GM12878 (cell line): ENCODE results near the gene BMPR1B. TPM values are rescaled to one million over a fixed set of nuclear protein-coding genes. Genes with fewer than 3 reads are reported as not detected.

Experiments used
- ATAC-seq: fragments of 200-7000 bp; cut with Tn5 transposase; 3 replicates; pipeline ENCODE4 v1.9.1; 2020; ENCODE audit warnings: mild to moderate bottlenecking, moderate library complexity
- BruUV-seq: library from RNA; stranded (reverse); fragments of 400-500 nt; replicated peaks from 2 replicates; lab custom pipeline; 2021; lab: Mats Ljungman, UMichigan
- CTCF ChIA-PET: fragments of 300-600 bp; sonication (Branson Sonifier 250); formaldehyde crosslinking; extraction: SDS; loops from one replicate; lab custom pipeline; 2021; ENCODE audit warnings: inconsistent platforms; lab: Yijun Ruan, JAX
- POLR2A ChIA-PET: fragments of 350-600 bp; formaldehyde crosslinking; extraction: SDS; loops from one replicate; lab custom pipeline; 2021; ENCODE audit warnings: inconsistent platforms; lab: Charles Lee
- RAD21 ChIA-PET: fragments of 300-600 bp; sonication (Branson Sonifier 250); formaldehyde crosslinking; loops from one replicate; lab custom pipeline; 2023; ENCODE audit warnings: antibody characterized with exemption; ENCODE audit not compliant: unreplicated experiment; lab: Charles Lee
- SMC1A ChIA-PET: fragments of 300-600 bp; sonication (Branson Sonifier 250); formaldehyde crosslinking; loops from one replicate; lab custom pipeline; 2023; ENCODE audit not compliant: unreplicated experiment, uncharacterized antibody; lab: Charles Lee
- DNase-seq: peaks from one replicate; pipeline ENCODE4 v3.0.0-alpha.2; 2011; ENCODE audit warnings: low read depth, low spot score
- FAIRE-seq: peaks from 3 replicates; lab custom pipeline; 2011; peaks lifted over from hg19 to GRCh38; lab: Jason Lieb, UNC
- H2AFZ ChIP-seq: 2 replicates; pipeline ENCODE4 v1.6.0; 2011; ENCODE audit warnings: low read depth, low read length, control low read depth; ENCODE audit not compliant: control insufficient read depth
- H3K27ac ChIP-seq: 2 replicates; pipeline ENCODE4 v1.5.1; 2011; ENCODE audit warnings: control low read depth; ENCODE audit not compliant: control insufficient read depth, insufficient read depth
- H3K27me3 ChIP-seq, 2 experiments: replicated peaks in 1 of 2; 2 replicates each; pipeline versions ENCODE4 v1.6.0 to v1.6.1; 2011; ENCODE audit warnings: low read length in 1 of 2; ENCODE audit not compliant: control insufficient read depth in 2 of 2, insufficient read depth in 2 of 2
- H3K36me3 ChIP-seq, 2 experiments: 2 replicates each; pipeline ENCODE4 v1.5.1; 2011; ENCODE audit warnings: low read length in 1 of 2; ENCODE audit not compliant: control insufficient read depth in 2 of 2, insufficient read depth in 2 of 2
- H3K4me1 ChIP-seq: 2 replicates; pipeline ENCODE4 v1.6.1; 2011; ENCODE audit warnings: mild to moderate bottlenecking, low read length, moderate library complexity, mixed read lengths; ENCODE audit not compliant: control insufficient read depth, insufficient read depth
- H3K4me2 ChIP-seq: 2 replicates; pipeline ENCODE4 v1.6.0; 2011; ENCODE audit warnings: control low read depth; ENCODE audit not compliant: control insufficient read depth, insufficient read depth
- H3K4me3 ChIP-seq: fragments of 200-600 bp; sonication (generic); 2 replicates; pipeline ENCODE4 v1.5.1; 2016
- H3K79me2 ChIP-seq: 2 replicates; pipeline ENCODE4 v1.6.0; 2011; ENCODE audit warnings: low read length; ENCODE audit not compliant: control insufficient read depth, insufficient read depth
- H3K9ac ChIP-seq: 2 replicates; pipeline ENCODE4 v1.8.0; 2011; ENCODE audit warnings: low read length, control low read depth, mixed read lengths; ENCODE audit not compliant: control insufficient read depth, insufficient read depth
- H3K9me3 ChIP-seq: replicated peaks from 3 replicates; pipeline ENCODE4 v1.5.1; 2011; ENCODE audit warnings: mild to moderate bottlenecking, low read length; ENCODE audit not compliant: control insufficient read depth, insufficient read depth
- H4K20me1 ChIP-seq: 2 replicates; pipeline ENCODE4 v1.6.0; 2011; ENCODE audit not compliant: control insufficient read depth, insufficient read depth
- CEBPB ChIP-seq, 2 experiments: fragments of 150-350 bp in 1 of 2; IDR thresholded peaks; 2 replicates each; pipeline ENCODE4 v1.6.1; 2012 to 2014; ENCODE audit warnings: low read depth in 2 of 2, low read length in 2 of 2, borderline replicate concordance in 1 of 2, inconsistent platforms in 1 of 2
- EED ChIP-seq: sonication (generic); IDR thresholded peaks from 2 replicates; pipeline ENCODE4 v1.6.1; 2016; ENCODE audit warnings: antibody characterized with exemption, low read depth
- ETV6 ChIP-seq, 2 experiments: fragments of 450-650 bp in 1 of 2; IDR thresholded peaks in 1 of 2; conservative IDR thresholded peaks in 1 of 2; 2 replicates each; pipeline ENCODE4 v1.6.1; 2014; ENCODE audit warnings: antibody characterized with exemption in 1 of 2, borderline replicate concordance in 1 of 2, low read depth in 1 of 2, mild to moderate bottlenecking in 1 of 2, moderate library complexity in 1 of 2
- IRF4 ChIP-seq: IDR thresholded peaks from 2 replicates; pipeline ENCODE4 v1.6.1; 2011; ENCODE audit warnings: low read depth, low read length
- LARP7 ChIP-seq: fragments of 450-650 bp; IDR thresholded peaks from 2 replicates; pipeline ENCODE4 v1.6.1; 2017; ENCODE audit warnings: mild to moderate bottlenecking
- MAX ChIP-seq: IDR thresholded peaks from 2 replicates; pipeline ENCODE4 v1.6.1; 2012; ENCODE audit warnings: low read depth, low read length, improper control_type of control experiment
- MEF2B ChIP-seq: fragments of 450-650 bp; IDR thresholded peaks from 2 replicates; pipeline ENCODE4 v1.6.1; 2018; ENCODE audit warnings: mild to moderate bottlenecking, moderate library complexity; ENCODE audit not compliant: partially characterized antibody, poor library complexity, severe bottlenecking
- NFYB ChIP-seq: IDR thresholded peaks from 2 replicates; pipeline ENCODE4 v1.6.1; 2011; ENCODE audit warnings: low read depth, mild to moderate bottlenecking, low read length, improper control_type of control experiment, moderate library complexity; ENCODE audit not compliant: insufficient read depth
- STAT3 ChIP-seq: IDR thresholded peaks from 2 replicates; pipeline ENCODE4 v1.6.1; 2011; ENCODE audit warnings: low read depth, low read length, improper control_type of control experiment
- ZNF384 ChIP-seq: IDR thresholded peaks from 2 replicates; pipeline ENCODE4 v1.6.1; 2012; ENCODE audit warnings: low read depth, mild to moderate bottlenecking, low read length, improper control_type of control experiment, borderline replicate concordance
- WGBS: methylation state at CpG from one replicate; pipeline ENCODE4 v1.1.6; 2016; ENCODE audit warnings: low lambda C conversion rate; ENCODE audit not compliant: insufficient replicate concordance, insufficient coverage; ENCODE audit errors: missing lambda C conversion rate; 5-methylcytosine and 5-hydroxymethylcytosine counted together
- in situ Hi-C: fragments of 300-500 bp; cut with MboI; formaldehyde crosslinking; loops from 9 replicates; pipeline ENCODE4 v1.14.3; 2018; ENCODE audit warnings: mixed read lengths
- intact Hi-C: fragments of 100-400 bp; cut with micrococcal nuclease; formaldehyde crosslinking; loops from one replicate; pipeline ENCODE4 v1.14.2; 2022; ENCODE audit not compliant: unreplicated experiment
- polyA plus RNA-seq, 11 experiments: library from polyadenylated mRNA; depleted of rRNA in 4 of 11; unstranded in 6 of 11; stranded (reverse) in 5 of 11; fragments of >200 nt; fragmentation: Nextera tagmentation in 4 of 11; fragmentation: Illumina TruSeq in 1 of 11; extraction: Ambion mirVana in 4 of 11; extraction: Trizol in 1 of 11; gene quantifications; 1 replicate in 1 of 11; 2 replicates in 10 of 11; pipeline versions ENCODE4 v1.2.1 to v1.2.3, GENCODE V29; 2011 to 2016; ENCODE audit warnings: inconsistent platforms in 2 of 11, missing spikeins in 2 of 11, low read depth in 1 of 11
- total RNA-seq, 4 experiments: library from RNA; depleted of rRNA in 3 of 4; stranded (reverse); fragments of >200 nt in 3 of 4; fragmentation: Illumina TruSeq in 1 of 4; extraction: Trizol in 1 of 4; gene quantifications; 2 replicates each; pipeline versions ENCODE4 v1.2.1 to v1.2.3, GENCODE V29; 2013 to 2021

Gene BMPR1B
- total and polyA plus RNA-seq, 10 of the 15 experiments (the other 5 are each of a cell fraction or from before 2014, with no cell fraction given): not detected

GRCh38 chr4:95068818-95069478, 311.2 kb downstream of the BMPR1B start (continued):
- TF ChIP-seq ETV6 (conservative IDR thresholded peaks at IDR 0.05 in 1 of 2, IDR thresholded peaks at IDR 0.05 in 1 of 2; ENCODE audit: borderline replicate concordance in 1 of 2, low read depth in 1 of 2): no peak
- TF ChIP-seq STAT3: no peak
- no peak for TF ChIP-seq MEF2B
- TF ChIP-seq, all 136 proteins: peak for 0

GRCh38 chr4:95071851-95072250, 314.1 kb downstream of the BMPR1B start:
- FAIRE-seq (no peak), DNase-seq (no peak), ATAC-seq (no peak)
- WGBS: 23% methylated on average over 3 of the region's 3 CpGs
- H3K4me3 ChIP-seq: no peak overlapping the region
- CTCF ChIA-PET: no interaction called here
- no peaks in the 10 kb centered on the region for H3K9me3 ChIP-seq
- intact Hi-C loops (no loop called here), in situ Hi-C loops (no loop called here)
- no peaks in the 10 kb centered on the region for H3K27me3 ChIP-seq
- H3K27ac ChIP-seq: no peak overlapping the region
- H3K79me2 ChIP-seq: no peaks in the 10 kb centered on the region
- TF ChIP-seq ZNF384 (no peak), NFYB (no peak), EED (no peak), MAX (no peak), STAT3 (no peak), LARP7 (no peak), CEBPB (IDR thresholded peaks at IDR 0.05; ENCODE audit: borderline replicate concordance in 1 of 2, low read depth in 2 of 2, low read length in 2 of 2) (no peak), IRF4 (no peak)
- SMC1A ChIA-PET: no interaction called here
- no peaks in the 10 kb centered on the region for H4K20me1 ChIP-seq
- H3K4me2 ChIP-seq: no peak overlapping the region
- no peaks in the 10 kb centered on the region for H3K4me1 ChIP-seq
- H3K9ac ChIP-seq: no peak overlapping the region
- no peak overlapping the region for H2AFZ ChIP-seq
- RAD21 ChIA-PET: no interaction called here
- no TSS peak for BruUV-seq
- no peaks in the 10 kb centered on the region for H3K36me3 ChIP-seq
- POLR2A ChIA-PET: no interaction called here
